ENCODE data around the gene GHITM. TPM values are rescaled to one million over a fixed set of nuclear protein-coding genes. Genes with fewer than 3 reads are reported as not detected.
"Not testable (repeated sequence)": the region's sequence is repeated elsewhere in the genome, so short reads cannot be mapped to it uniquely, and the experiment has no call there.

The GHITM gene
- total RNA-seq, 2 experiments from 2014 or later, result 100.0 to 103 TPM

GRCh38 chr10:84156768-84157167 lies 17.5 kb downstream of the GHITM start:
- Mint-ChIP-seq H3K27me3 (peaks cover 8% of the 10 kb centered on the region), H3K4me3 (no peak overlapping the region), H3K4me1 (peaks cover 15% of the 10 kb centered on the region), H3K9me3 (no peaks in the 10 kb centered on the region), H3K27ac (peak overlapping the region; percentile 71), H3K36me3 (peaks cover 14% of the 10 kb centered on the region)
- DNase-seq, result no peak
- peak; percentile 99 for ATAC-seq (ENCODE audit: low read depth)
- POLR2A ChIA-PET, result interaction anchor here (0.9 to 1.8 kb wide), 4 partner anchors 9 to 35 kb away, joined by 3 to 4 read pairs (median 4); partner anchors contain the start of gene GHITM

- POLR2A ChIA-PET, result interaction anchor here (1.9 kb wide), 1 partner anchor 19 kb away, joined by 5 read pairs; no protein-coding TSS in a partner anchor
- peaks cover 14% of the 10 kb centered on the region for H3K36me3 Mint-ChIP-seq
- no peak for DNase-seq
- H3K4me1 Mint-ChIP-seq, result peaks cover 15% of the 10 kb centered on the region
- peaks cover 9% of the 10 kb centered on the region for H3K27me3 Mint-ChIP-seq
- ATAC-seq (ENCODE audit: low read depth), result no peak
- H3K27ac Mint-ChIP-seq, result no peak overlapping the region
- no peaks in the 10 kb centered on the region for H3K9me3 Mint-ChIP-seq
- no peak overlapping the region for H3K4me3 Mint-ChIP-seq
Measured at GRCh38 chr10:84158061-84158460, 18.8 kb downstream of the GHITM start.

DNA sequence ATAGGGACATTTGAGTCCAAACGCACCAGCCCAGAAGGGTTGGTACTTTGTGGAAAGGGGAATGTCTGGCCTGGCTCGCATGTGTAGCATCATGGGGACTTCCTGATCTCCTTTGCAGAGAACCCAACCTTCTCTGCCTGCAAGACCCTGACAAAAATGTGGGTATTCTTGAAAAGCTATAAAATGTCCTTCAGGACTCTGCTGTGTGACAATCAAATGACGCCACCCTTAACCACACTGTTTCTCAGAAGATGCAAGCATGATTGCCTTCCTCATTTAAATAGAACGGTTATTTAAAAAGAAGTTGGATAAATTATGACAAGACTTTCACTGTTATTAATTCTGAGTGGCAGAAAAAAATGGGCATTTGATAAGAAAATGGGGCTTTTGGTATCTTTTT lies 19.2 kb downstream of the GHITM start:
- Mint-ChIP-seq H3K27me3 (peaks cover 12% of the 10 kb centered on the region), H3K4me1 (peaks cover 15% of the 10 kb centered on the region), H3K4me3 (no peak overlapping the region), H3K27ac (no peak overlapping the region), H3K36me3 (peaks cover 14% of the 10 kb centered on the region), H3K9me3 (no peaks in the 10 kb centered on the region)
- POLR2A ChIA-PET, result interaction anchor here (1.9 kb wide), 1 partner anchor 19 kb away, joined by 5 read pairs; no protein-coding TSS in a partner anchor
- DNase-seq (no peak), ATAC-seq (ENCODE audit: low read depth) (no peak)

- POLR2A ChIA-PET, result interaction anchor here (1.9 kb wide), 1 partner anchor 18 kb away, joined by 5 read pairs; no protein-coding TSS in a partner anchor
- peaks cover 13% of the 10 kb centered on the region for H3K36me3 Mint-ChIP-seq
- no peak for ATAC-seq (ENCODE audit: low read depth)
- peaks cover 17% of the 10 kb centered on the region for H3K27me3 Mint-ChIP-seq
- H3K27ac Mint-ChIP-seq, result no peak overlapping the region
- DNase-seq, result no peak
- H3K9me3 Mint-ChIP-seq, result no peaks in the 10 kb centered on the region
- H3K4me1 Mint-ChIP-seq, result peaks cover 15% of the 10 kb centered on the region
- no peak overlapping the region for H3K4me3 Mint-ChIP-seq
Measured at GRCh38 chr10:84159076-84159685, 19.9 kb downstream of the GHITM start.

GRCh38 chr10:84160663-84161362 lies 21.5 kb downstream of the GHITM start:
- POLR2A ChIA-PET, result interaction anchor here (1.5 kb wide), 1 partner anchor 17 kb away, joined by 4 read pairs; no protein-coding TSS in a partner anchor
- Mint-ChIP-seq H3K27me3 (peaks cover 23% of the 10 kb centered on the region), H3K4me3 (no peak overlapping the region), H3K36me3 (peaks cover 1% of the 10 kb centered on the region), H3K9me3 (no peaks in the 10 kb centered on the region), H3K27ac (no peak overlapping the region), H3K4me1 (peaks cover 15% of the 10 kb centered on the region)
- no peak for ATAC-seq (ENCODE audit: low read depth)
- DNase-seq, result no peak

- peaks cover 2% of the 10 kb centered on the region for H3K4me1 Mint-ChIP-seq
- H3K9me3 Mint-ChIP-seq, result no peaks in the 10 kb centered on the region
- no peak for DNase-seq
- POLR2A ChIA-PET, result no interaction called here
- H3K27me3 Mint-ChIP-seq, result peaks cover 23% of the 10 kb centered on the region
- no peak for ATAC-seq (ENCODE audit: low read depth)
- no peak overlapping the region for H3K4me3 Mint-ChIP-seq
- no peaks in the 10 kb centered on the region for H3K36me3 Mint-ChIP-seq
- no peak overlapping the region for H3K27ac Mint-ChIP-seq
Measured at GRCh38 chr10:84163996-84164395, 24.7 kb downstream of the GHITM start.

GRCh38 chr10:84164442-84164841 lies 25.1 kb downstream of the GHITM start:
- Mint-ChIP-seq H3K36me3 (no peaks in the 10 kb centered on the region), H3K4me1 (no peaks in the 10 kb centered on the region)

DNA sequence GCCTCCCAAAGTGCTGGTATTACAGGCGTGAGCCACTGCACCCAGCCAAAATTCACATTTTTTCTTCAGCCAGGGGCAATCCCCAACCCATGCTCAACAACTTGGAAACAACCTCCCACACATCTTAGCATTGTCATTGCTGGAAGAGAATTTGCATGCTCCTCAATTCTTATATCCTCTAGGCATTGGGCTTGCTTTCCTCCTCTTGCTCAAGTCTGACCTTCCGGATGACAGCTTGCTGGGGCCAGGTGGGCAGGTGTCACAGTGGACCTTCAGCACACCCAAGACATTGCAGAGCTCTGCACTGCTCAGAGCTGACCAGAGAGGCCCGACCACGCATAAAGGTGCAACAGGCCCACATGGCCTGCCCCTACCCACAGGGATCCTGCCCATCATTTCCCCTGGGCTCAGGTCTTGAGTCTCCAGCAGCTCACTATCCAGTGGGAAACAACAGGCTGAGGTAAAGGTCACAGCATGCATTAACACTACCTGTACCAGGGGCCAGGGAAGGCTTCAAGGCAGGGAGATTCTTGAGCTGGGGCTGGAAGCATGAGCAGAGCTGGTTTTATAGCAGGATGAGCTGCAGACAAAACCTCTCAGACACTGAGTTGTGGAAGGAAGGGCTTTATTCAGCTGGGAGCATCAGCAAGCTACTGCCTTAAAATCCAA lies 27.4 kb downstream of the GHITM start:
- Mint-ChIP-seq H3K9me3 (no peaks in the 10 kb centered on the region), H3K4me1 (no peaks in the 10 kb centered on the region), H3K36me3 (no peaks in the 10 kb centered on the region), H3K27ac (no peak overlapping the region), H3K4me3 (no peak overlapping the region), H3K27me3 (peaks cover 15% of the 10 kb centered on the region)
- POLR2A ChIA-PET, result no interaction called here
- DNase-seq (no peak), ATAC-seq (ENCODE audit: low read depth) (no peak)

More at GRCh38 chr10:84164442-84164841, 25.1 kb downstream of the GHITM start:
- Mint-ChIP-seq H3K9me3 (no peaks in the 10 kb centered on the region), H3K27me3 (peaks cover 19% of the 10 kb centered on the region), H3K27ac (no peak overlapping the region), H3K4me3 (no peak overlapping the region)
- ATAC-seq (ENCODE audit: low read depth), result no peak
- no peak for DNase-seq
- POLR2A ChIA-PET, result no interaction called here

DNA sequence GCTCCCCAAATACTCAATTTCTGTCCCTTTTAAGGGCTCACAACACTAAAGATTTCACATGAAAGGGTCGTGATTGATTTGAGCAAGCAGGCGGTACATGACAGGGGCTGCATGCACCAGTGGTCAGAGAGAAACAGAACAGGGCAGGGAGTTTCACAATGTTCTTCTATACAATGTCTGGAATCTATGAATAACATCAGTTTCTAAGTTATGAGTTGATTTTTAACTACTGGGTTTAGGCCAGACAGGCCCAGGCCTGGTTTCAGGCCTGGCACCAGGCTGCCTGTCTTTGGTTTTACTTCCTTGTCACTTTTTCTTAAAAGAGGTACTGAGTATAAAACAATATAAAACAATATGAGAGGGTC lies 28.0 kb downstream of the GHITM start:
- POLR2A ChIA-PET; H3K4me3 Mint-ChIP-seq; DNase-seq; H3K27ac Mint-ChIP-seq; H3K36me3 Mint-ChIP-seq; H3K9me3 Mint-ChIP-seq; H3K4me1 Mint-ChIP-seq; ATAC-seq (ENCODE audit: low read depth): not testable (repeated sequence)
- H3K27me3 Mint-ChIP-seq, result peaks cover 15% of the 10 kb centered on the region

DNA sequence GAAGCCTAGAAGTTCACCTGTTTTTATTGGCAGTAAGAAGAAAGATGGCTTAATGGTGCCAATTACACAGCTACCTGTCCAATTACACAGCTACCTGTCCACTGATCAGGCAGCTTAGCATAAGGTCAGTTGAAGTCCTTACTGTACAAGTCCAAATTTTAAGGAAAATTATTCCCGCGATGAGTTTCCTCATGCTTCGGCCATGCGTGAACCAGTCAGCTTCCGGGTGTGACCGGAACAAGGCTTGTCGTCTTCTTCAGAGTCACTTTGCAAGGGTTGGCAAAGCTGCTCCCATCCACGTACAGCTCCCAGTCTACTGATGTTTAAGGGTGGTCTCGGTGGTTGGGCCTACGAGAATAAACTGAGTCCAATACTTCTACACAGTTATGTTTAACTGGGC lies 29.1 kb downstream of the GHITM start:
- H3K4me1 Mint-ChIP-seq; POLR2A ChIA-PET; H3K27ac Mint-ChIP-seq; H3K9me3 Mint-ChIP-seq; H3K4me3 Mint-ChIP-seq; DNase-seq; H3K36me3 Mint-ChIP-seq; ATAC-seq (ENCODE audit: low read depth): not testable (repeated sequence)
- peaks cover 13% of the 10 kb centered on the region for H3K27me3 Mint-ChIP-seq

DNA sequence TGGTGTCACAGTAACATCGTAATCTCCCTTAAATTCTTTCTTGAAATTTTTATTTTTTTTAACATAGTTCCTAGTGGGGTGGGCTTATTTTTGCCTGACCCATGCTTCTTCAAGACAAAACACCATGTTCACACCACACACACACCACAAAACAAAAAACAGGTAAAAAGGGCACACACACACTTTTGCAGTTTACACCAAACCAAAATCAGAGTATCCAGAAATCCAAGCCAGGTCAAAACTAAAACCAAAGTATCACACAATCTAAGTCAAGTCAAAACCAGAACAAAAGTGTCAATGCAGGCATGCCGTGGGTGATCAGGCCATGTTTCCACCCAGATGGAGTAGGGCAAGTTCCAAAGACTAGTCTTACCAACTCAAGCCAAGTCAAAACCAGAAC lies 31.9 kb downstream of the GHITM start:
- H3K4me1 Mint-ChIP-seq; H3K4me3 Mint-ChIP-seq; H3K27me3 Mint-ChIP-seq; DNase-seq; ATAC-seq (ENCODE audit: low read depth); H3K27ac Mint-ChIP-seq; POLR2A ChIA-PET; H3K36me3 Mint-ChIP-seq; H3K9me3 Mint-ChIP-seq: not testable (repeated sequence)

DNA sequence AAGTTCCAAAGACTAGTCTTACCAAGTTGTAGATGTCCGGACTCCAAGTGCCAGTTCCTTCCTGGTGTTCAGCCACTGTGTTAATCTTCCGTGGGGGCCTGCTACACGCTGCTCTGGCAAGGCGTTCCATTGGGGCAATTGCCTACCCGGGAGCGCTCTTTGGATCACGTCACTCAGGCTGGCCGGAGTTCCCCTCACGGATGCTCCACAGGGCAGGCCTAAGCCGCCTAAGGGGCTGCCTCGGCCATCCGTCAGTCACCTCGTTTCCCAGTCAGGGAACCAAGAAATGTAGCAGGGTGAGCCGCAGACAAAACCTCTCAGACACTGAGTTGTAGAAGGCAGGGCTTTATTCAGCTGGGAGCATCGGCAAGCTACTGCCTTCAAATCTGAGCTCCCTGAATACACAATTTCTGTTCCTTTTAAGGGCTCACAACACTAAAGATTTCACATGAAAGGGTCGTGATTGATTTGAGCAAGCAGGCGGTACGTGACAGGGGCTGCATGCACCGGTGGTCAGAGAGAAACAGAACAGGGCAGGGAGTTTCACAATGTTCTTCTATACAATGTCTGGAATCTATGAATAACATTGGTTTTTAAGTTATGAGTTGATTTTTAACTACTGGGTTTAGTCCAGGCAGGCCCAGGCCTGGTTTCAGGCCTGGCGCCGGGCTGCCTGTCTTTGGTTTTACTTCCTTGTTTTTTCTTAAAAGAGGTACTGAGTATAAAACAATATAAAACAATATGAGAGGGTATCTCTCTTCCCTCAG lies 32.6 kb downstream of the GHITM start:
- POLR2A ChIA-PET; H3K27ac Mint-ChIP-seq; H3K27me3 Mint-ChIP-seq; ATAC-seq (ENCODE audit: low read depth); H3K4me1 Mint-ChIP-seq; H3K9me3 Mint-ChIP-seq; H3K4me3 Mint-ChIP-seq; DNase-seq; H3K36me3 Mint-ChIP-seq: not testable (repeated sequence)

All from activated naive CD8-positive, alpha-beta T cell treated with anti-CD3 and anti-CD28 coated beads, Interleukin-2, amount 10 ng/mL, durations not matched to agents 7 days and 5 days (primary cell).